Thoracic aorta (tissue), 2 donors: ENCODE data around the gene EME2. TPM values are rescaled to one million over a fixed set of nuclear protein-coding genes. Genes with fewer than 3 reads are reported as not detected.

Experiments
- ATAC-seq: fragments of 150-250 bp; one replicate; pipeline ENCODE4 v1.8.0; 2017; ENCODE audit warnings: low read depth; ENCODE audit not compliant: insufficient number of reproducible peaks, low FRiP score
- DNase-seq: peaks from one replicate; pipeline ENCODE4 v3.0.0-alpha.2; 2020; ENCODE audit warnings: low spot score
- H3K27ac ChIP-seq, 2 donors: fragments of 200-600 bp; sonication (generic); 1 replicate in 1 of 2; 2 replicates in 1 of 2; pipeline ENCODE4 v1.5.1; 2016; ENCODE audit warnings: mild to moderate bottlenecking in 2 of 2, moderate library complexity in 2 of 2
- H3K27me3 ChIP-seq: fragments of 200-600 bp; sonication (generic); replicated peaks from 2 replicates; pipeline ENCODE4 v1.6.0; 2016; ENCODE audit warnings: mild to moderate bottlenecking; ENCODE audit not compliant: insufficient read depth
- H3K36me3 ChIP-seq: fragments of 200-600 bp; sonication (generic); one replicate; pipeline ENCODE4 v1.5.1; 2016
- H3K4me1 ChIP-seq, 2 donors: fragments of 200-600 bp; sonication (generic); 1 replicate in 1 of 2; 2 replicates in 1 of 2; pipeline versions ENCODE4 v1.5.1 to v1.6.0; 2016; ENCODE audit warnings: low read depth in 2 of 2, mild to moderate bottlenecking in 1 of 2; ENCODE audit not compliant: control insufficient read depth in 1 of 2
- H3K4me3 ChIP-seq: fragments of 200-600 bp; sonication (generic); 2 replicates; pipeline ENCODE4 v1.5.1; 2016; ENCODE audit warnings: mild to moderate bottlenecking
- H3K9me3 ChIP-seq: fragments of 200-600 bp; sonication (generic); 2 replicates; pipeline ENCODE4 v1.5.1; 2016
- total RNA-seq, 2 donors: library from RNA; depleted of rRNA; stranded (reverse); fragments of >200 nt; gene quantifications; one replicate each; pipeline versions ENCODE4 v1.1.0 to v1.2.3, GENCODE V29; 2016
- TF ChIP-seq, protein P1 (sequence below): fragments of 200-600 bp; sonication (generic); IDR thresholded peaks from one replicate; pipeline ENCODE4 v1.5.1; 2019; ENCODE audit warnings: antibody characterized with exemption

EME2 gene
- total RNA-seq, 2 donors from 2014 or later, result 23.4 to 29.2 TPM

DNA sequence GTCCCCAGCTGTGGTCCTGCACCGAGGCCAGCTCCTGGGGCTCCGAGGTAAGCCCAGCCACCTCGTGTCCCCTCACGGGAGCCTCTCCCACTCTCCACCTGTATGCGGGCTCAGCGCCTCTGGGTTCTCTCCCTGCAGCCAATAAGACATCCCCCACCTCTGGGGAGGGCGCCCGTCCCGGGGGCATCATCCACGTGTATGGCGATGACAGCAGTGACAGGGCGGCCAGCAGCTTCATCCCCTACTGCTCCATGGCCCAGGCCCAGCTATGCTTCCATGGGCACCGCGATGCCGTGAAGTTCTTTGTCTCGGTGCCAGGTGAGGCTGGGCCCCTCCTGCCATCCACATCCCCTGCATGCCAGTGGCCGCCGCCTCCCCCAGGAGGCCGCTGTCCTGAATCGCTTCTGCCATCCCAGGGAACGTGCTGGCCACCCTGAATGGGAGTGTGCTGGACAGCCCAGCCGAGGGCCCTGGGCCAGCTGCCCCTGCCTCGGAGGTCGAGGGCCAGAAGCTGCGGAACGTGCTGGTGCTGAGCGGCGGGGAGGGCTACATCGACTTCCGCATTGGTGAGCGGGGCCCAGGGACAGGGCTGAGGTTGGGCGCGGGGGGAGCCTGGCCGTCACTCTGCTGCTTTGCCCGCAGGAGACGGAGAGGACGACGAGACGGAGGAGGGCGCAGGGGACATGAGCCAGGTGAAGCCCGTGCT, 4.4 kb upstream of the EME2 start:
- Histone ChIP-seq H3K36me3 (peaks cover 42% of the 10 kb centered on the region), H3K27me3 (no peaks in the 10 kb centered on the region), H3K4me3 (no peak overlapping the region), H3K4me1 (peaks cover 4 to 25% of the 10 kb centered on the region in 2 donors), H3K9me3 (no peaks in the 10 kb centered on the region), H3K27ac (no peak overlapping the region)
- DNase-seq (no peak), ATAC-seq (no peak)
- TF ChIP-seq, protein P1, sequence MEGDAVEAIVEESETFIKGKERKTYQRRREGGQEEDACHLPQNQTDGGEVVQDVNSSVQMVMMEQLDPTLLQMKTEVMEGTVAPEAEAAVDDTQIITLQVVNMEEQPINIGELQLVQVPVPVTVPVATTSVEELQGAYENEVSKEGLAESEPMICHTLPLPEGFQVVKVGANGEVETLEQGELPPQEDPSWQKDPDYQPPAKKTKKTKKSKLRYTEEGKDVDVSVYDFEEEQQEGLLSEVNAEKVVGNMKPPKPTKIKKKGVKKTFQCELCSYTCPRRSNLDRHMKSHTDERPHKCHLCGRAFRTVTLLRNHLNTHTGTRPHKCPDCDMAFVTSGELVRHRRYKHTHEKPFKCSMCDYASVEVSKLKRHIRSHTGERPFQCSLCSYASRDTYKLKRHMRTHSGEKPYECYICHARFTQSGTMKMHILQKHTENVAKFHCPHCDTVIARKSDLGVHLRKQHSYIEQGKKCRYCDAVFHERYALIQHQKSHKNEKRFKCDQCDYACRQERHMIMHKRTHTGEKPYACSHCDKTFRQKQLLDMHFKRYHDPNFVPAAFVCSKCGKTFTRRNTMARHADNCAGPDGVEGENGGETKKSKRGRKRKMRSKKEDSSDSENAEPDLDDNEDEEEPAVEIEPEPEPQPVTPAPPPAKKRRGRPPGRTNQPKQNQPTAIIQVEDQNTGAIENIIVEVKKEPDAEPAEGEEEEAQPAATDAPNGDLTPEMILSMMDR, result no peak

DNA sequence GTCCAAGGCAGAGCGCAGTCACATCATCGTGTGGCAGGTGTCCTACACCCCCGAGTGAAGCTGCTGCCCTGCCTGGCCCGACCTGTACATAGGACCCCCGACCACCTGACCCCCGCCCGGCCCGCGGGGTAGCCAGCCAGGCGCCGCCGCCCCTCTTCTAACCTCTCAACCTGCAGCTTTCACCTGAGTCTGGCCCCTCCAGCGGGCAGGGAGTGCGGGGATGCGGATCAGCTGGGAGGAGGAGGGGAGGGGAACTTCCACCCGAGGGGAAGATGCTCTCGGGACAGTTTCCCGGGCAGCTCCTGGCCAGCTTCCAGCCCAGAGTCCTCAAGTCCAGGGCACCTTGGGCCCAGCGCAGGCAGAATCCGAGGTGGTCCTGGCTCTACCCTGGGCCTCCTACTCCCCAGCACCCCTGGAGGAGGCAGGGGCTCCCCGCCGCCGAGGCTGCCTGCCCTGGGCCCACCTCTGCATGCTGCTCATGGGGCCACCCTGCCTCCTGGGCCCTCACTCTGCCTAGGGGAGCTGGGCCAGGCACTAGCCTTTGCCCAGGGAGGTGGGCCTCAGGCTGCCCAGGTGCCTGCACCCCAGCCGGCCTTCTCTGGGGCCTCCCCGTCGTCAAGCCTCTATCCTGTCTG, 3.7 kb upstream of the EME2 start:
- DNase-seq (no peak), ATAC-seq (no peak)
- TF ChIP-seq, protein P1, result no peak
- H3K9me3 ChIP-seq, result no peaks in the 10 kb centered on the region
- H3K27me3 ChIP-seq, result no peaks in the 10 kb centered on the region
- no peak overlapping the region for H3K27ac ChIP-seq
- peaks cover 6 to 28% of the 10 kb centered on the region in 2 donors for H3K4me1 ChIP-seq
- no peak overlapping the region for H3K4me3 ChIP-seq
- H3K36me3 ChIP-seq, result peaks cover 39% of the 10 kb centered on the region

DNA sequence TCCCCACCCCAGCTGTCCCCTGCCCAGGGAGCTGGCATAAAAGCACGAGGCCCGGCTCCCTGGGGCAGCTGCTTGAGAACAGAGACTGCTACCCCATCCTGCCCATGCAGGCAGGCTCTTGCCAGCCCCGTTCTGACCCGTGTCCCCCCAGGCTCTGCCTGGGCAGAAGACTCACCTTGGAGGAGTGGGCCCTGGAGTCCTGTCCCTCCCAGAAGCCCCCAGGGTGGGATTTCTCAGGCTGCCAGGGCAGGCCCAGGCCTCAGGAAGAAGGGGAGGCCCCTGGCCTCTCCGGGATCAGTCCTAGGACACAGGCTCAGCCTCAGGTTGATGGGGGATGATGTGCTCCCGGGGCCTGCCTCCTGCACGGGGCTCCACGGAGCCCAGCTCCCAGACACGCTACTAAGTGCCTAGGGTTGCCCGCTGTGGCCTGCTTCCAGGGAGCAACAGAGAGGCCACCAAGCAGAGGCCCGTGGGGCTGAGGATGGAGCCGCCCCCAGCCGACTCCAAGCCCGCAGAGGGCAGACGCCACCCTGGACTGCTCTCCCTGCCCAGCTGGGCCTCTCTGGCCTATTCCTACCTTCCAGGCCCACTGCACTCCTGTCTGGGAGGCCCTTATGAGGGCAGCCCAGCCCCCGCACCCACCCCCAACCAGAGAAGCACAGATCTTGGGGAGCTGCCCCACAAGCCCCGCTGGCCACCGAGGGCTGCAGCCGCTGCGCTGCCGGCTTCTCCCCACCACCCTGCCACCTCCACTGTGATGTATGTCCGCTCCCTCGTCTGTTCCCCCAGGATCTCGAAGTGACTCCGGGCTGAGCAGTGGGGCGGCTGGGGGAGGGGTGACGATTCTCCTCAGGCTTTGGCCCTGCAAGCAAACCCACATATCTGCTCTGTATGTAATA, 3.0 kb upstream of the EME2 start:
- Histone ChIP-seq H3K27me3 (no peaks in the 10 kb centered on the region), H3K36me3 (peaks cover 32% of the 10 kb centered on the region), H3K4me3 (peak overlapping the region; percentile 95), H3K27ac (peak overlapping the region; percentile 84 to 92), H3K9me3 (no peaks in the 10 kb centered on the region), H3K4me1 (peaks cover 14 to 35% of the 10 kb centered on the region in 2 donors)
- TF ChIP-seq, protein P1, result no peak
- DNase-seq (no peak), ATAC-seq (peak; percentile 4)

DNA sequence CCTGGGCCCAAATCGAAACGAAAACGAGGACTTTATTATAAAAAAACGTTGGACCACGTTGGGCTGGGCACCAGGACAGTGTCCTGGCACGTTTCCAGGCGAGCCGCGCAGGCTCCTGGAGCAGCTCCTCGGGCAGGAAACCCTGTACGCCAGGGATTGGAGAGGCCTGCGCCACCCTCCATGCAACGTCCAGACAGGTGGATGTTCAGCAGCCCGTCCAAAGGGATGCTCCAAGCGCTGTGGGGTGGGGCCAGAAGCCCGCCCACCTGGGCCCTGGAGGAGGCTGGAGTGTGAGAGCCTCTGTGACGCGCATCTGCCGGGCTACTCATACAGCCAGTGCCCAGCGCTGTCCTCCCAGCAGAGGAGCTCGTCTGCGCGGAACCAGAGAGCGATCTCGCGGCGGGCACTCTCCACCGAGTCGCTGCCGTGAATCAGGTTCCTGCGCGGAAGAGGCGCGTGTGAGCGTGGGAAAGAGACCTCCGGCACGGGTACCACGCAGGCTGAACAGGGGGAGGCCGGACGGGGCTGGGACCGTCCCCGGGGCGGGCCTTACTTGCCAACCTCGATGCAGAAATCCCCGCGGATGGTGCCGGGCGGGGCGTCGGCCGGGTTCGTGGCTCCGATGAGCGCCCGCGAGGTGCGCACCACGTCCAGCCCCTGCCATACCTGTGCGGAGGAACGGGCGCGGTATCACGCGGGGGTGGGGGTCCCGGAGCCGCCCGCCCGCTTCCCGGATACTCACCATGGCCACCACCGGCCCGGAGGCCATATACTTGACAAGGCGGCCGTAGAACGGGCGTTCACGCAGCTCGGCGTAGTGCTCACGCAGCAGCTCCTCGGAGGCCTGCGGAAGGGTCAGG, 2.1 kb upstream of the EME2 start:
- TF ChIP-seq, protein P1, result no peak
- no peaks in the 10 kb centered on the region for H3K27me3 ChIP-seq
- H3K36me3 ChIP-seq, result peaks cover 24% of the 10 kb centered on the region
- H3K27ac ChIP-seq, result peak overlapping the region; percentile 84 to 92
- H3K9me3 ChIP-seq, result no peaks in the 10 kb centered on the region
- H3K4me3 ChIP-seq, result peak overlapping the region; percentile 95
- DNase-seq (no peak), ATAC-seq (peak; percentile 6)
- H3K4me1 ChIP-seq, result peaks cover 15 to 41% of the 10 kb centered on the region in 2 donors
